Stimulated activated CD4-positive, alpha-beta T cell treated with anti-CD3 and anti-CD28 coated beads, Interleukin-1b, Interleukin-23, amount 100 ng/mL, for 1 hour (primary cell): ENCODE measurements around the gene MPZL3.

Source experiments
- DNase-seq, 2 donors: peaks; one replicate each; pipeline ENCODE4 v3.0.0-alpha.2; 2020; ENCODE audit warnings: low read depth in 2 of 2

MPZL3 gene

DNA sequence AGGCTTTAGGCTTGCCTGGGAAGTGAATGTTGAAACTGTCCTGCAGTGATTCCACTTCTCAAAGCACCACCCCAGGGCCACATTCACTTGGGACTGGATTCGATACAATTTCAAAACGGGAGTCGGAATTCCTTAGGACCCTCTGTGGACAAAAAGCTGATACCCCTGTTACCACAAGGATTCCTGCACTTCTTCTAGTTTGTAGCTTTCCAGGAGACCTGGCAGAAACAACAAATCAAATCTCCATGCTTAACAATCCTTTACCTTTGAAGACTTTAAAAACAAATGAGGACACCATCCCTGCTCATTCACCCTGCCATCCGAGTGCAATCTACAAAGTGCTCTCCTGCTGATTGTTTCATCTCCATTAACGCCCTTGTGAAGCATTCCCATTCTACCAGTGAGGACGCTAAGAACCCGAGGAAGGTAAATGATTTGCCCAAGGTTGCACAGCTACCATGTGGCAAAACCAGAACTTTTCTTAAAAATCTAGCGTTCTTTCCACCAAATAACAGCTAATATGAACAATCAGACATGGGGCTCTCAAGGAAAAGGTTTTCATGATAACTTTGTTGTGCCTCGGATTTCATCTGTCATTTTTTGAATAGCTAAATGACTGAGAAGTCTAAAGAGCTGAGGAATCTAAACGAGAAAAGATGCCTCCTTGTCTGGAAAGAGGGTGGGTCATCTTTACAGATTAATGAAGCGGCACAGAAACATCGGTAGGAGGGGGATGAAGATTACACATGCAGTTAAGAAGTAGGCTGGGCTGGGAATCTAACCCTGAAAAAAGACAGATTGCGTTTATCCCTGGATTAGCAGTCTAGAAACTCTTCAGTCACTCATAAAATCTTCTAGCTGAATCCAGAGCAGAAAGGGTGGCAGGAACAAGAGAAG, 12.7 kb upstream of the MPZL3 start:
- no peak for DNase-seq

DNA sequence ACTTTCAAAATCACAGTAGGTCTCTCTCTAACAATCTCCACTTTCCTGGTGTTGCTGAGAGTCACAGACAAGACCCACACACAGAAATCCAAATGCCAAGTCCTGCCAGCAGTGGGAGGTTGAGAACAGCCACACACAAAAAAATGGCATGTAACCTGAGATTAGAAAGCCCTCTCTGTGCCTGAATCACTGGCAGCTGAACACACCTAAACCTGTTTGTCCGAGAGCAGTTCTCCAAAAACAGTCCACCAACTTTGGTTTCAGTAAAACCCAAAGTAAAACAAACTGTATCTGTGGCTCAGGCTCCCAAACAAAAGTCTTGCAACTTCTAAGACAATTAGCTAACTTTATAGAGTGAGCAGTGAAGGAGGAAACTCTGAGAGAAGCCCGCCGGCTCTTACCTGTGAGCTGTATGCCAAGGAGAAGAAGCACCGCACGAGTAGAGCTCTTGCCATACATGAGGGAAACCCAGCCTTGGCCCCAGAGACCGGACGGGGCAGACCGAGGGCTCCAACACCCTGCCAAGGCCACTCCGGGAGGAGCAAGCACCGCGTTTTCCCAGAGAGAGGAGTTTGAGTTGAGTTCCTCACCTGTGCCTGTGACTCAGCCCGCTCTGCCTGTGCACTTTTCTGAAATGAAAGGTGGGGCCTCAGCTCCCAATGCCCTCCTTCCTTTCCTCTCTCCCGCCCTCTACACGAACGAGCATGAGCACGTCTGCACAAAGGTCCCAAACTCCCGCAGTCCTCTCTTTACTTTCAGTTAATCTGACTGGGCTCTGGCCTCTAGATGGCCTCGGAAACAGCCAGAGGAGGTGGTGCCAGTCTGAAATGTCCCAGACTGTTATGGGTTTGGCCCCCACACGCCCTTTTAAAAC, 11.8 kb upstream of the MPZL3 start, which contains the start of gene MPZL2:
MPZL2 (minus strand) TSS at position 603 of the 874 bp plus-strand sequence; CDS start at position 459, 144 bp downstream.
- DNase-seq, result no peak

DNA sequence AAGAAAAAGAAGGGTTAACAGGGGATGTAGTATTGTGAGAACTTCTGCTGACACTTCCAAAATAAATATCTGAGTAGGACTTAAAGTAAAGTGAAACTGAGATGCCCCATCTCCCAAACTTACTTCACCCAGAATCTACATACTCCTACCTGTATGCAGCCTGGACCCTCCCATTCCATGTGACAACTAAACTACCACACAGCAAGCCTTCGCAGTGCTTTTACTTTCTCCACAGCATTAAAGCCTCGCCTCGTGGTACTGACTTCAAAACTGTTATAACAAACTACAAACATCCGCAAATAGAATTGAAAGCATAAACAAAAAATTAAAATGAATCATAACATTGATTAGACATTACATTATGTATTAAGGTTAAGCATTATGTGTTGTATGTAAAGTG, 10.9 kb upstream of the MPZL3 start:
- no peak for DNase-seq

DNA sequence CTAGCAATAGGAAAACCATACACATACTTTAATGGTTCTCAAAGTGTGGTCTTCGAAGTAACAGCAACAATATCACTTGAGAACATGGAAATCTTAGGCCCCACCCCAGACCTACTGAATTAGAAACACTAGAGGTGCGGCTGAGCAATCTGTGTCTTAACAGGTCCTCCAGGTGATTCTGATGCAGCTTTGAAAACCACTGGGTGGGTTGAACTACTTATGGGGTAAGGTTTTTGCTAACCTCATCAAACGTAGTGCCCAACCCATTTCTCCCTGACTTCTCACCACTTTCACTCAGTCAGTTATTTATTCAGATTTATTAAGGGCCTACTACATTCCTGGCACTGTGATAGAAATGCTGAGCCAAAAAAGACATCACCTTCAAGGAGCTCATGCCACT, 8.2 kb upstream of the MPZL3 start:
- no peak for DNase-seq

DNA sequence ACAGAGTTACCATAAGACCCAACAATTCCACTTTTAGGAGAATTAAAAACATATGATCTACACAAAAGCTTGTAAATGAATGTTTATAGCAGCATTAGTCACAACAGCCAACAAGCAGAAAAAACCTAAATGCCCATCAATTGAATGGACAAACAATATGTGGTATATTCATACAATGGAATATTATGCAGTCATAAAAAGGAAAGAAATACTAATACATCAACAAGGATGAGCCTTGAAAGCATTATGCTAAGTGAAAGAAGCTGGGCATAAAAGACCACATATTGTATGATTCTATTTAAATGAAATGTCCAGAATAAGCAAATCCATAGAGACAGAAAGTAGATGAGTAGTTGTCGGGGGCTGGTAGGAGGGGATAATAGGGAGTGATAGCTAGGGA, 7.0 kb upstream of the MPZL3 start:
- no peak for DNase-seq

DNA sequence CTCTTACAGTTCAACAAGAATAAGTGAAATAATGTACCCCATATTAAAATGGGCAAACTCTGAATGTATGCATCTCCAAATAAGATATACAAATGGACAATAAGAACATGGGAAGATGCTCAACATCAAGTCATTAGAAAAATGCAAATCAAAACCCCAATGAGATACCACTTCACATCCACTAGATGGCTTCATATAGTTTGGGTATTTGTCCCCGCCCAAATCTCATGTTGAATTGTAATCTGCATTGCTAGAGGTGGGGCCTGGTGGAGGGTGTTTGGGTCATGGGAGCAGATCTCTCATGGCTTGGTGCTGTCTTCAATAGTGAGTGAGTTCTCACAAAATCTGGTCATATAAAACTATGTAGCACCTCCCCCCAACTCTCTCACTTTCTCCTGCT, 6.2 kb upstream of the MPZL3 start:
- DNase-seq, result no peak

DNA sequence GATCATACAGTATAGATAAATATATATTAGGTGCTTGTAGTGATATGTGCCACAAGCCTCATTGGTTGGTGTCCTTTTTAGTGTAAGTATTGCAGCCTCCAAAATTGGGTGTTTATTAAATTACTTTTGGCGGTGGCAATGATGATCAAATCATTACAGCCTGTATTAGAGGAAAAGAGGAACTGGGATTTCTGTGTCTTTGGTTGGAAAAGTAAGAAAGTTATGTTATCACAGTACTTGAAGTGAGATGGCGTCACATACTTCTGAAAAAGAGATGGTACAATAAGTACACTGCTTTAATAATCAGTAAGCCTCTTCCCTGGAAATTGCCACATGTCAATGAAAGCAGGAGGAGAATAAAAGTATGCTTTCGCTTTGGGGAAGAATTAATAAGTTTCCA, 523 bp upstream of the MPZL3 start:
- DNase-seq, result no peak

DNA sequence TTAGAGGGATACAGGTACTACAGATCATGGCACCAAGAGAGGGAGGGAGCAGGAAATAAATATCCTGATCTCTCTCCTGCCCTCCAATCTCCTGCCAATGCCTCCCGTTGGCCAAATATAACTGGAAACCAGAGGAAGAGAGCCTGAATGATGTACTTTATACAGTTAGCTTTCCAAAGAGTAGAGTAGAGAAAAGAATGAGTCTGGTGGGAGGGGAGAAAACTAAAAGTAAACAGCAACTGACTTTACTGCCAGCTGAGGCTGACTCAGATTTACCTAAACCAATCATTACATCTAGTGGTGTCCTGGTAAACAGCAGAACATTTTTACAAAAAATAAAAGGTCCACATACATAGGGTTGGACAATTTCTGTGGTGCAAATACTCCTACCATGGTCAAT, 5.1 kb downstream of the MPZL3 start:
- no peak for DNase-seq

DNA sequence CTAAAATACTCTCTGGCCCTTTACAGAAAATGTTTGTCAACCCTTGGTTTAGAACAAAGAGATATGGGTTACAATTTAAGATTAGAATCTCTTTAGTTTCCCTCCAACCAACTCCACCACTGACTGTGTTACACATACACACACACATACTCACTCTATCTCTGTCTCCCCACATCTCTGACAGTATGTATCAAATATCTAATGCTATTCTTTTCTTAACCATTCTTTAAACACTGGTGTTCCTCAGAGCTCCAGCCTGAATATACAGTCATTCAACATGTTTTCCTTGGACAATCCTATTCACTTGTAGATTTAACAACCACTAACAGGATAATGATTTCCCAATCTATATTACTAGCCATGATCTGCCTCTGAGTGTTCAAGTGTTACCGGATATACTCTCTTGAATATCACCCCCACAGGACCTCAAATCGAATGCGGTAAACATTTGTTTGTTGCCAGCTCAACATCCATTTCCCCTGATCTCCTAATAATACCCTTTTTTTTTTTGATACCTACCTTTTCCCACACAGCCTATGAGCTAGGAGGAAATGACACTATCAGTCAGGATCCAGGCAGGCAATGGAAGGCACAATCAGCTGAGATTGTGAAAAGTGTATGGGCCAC, 6.1 kb downstream of the MPZL3 start:
- DNase-seq, result no peak

DNA sequence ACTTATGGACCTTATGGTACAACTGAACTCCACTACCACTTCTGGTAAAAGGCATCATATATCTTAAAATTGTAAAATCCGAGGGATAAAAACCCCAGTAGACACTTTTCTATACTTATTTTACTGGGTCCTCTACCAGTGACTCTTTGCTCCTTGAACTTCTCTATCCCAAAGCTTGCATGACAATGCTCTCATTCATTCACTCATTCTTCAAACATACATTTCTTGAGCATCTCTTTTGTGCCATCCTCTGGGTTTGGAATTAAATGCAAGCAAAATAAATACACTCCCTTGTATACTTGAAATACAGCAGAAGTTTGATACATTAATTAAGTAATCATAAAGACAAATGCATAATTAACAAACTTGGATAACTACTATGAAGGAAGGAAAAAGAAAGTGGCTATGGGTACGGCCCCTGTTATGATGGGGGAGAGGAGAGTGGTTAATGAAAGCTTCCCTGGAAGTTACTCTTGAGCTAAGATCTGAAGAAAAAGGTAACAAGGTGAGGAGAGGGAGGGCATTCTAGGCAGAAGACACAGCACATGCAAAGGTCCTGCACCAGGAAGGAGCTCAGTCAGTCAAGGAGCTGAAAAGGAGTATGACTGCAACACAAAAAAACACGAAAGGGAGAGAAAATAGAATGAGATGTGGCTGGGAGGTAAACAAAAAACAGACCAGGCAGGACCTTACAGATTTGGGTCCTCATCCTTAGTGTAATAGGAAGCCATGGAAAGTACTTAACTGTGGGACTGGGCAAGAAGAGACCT, 8.0 kb downstream of the MPZL3 start:
- DNase-seq, result no peak

DNA sequence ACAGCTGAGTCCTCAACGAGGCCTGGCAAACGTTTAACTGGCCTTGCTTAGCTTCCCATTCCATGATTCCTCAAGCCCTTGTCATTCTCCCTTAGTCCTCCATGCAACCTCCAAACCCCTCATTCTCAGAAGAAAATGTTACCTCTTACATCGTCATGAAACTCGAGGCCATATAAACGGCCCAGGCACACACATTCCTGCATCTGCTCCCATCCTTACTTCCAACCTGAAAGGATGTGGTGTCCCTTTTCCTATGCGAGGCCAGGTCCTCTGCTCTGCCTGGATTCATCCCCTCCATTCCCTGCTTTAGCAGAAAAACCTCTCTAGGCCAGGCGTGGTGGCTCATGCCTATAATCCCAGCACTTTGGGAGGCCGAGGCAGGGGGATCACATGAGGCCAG, 9.0 kb downstream of the MPZL3 start:
- no peak for DNase-seq

DNA sequence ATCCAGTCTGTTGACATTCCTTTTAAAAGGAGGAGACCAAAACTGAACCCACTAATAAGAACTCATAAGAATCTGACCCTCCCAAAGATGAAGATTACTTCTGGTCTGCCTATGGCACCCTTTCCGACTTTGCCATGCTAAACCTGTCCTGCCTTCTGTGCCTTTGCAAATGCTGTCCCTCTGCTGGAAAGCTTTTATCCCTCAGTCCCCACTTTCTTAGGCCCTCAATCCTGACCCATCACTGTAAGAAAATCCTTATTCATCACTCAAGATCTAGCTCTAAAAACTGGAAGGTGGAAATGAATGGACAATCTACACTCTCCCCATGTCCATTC, 10.4 kb downstream of the MPZL3 start:
- DNase-seq, result no peak

DNA sequence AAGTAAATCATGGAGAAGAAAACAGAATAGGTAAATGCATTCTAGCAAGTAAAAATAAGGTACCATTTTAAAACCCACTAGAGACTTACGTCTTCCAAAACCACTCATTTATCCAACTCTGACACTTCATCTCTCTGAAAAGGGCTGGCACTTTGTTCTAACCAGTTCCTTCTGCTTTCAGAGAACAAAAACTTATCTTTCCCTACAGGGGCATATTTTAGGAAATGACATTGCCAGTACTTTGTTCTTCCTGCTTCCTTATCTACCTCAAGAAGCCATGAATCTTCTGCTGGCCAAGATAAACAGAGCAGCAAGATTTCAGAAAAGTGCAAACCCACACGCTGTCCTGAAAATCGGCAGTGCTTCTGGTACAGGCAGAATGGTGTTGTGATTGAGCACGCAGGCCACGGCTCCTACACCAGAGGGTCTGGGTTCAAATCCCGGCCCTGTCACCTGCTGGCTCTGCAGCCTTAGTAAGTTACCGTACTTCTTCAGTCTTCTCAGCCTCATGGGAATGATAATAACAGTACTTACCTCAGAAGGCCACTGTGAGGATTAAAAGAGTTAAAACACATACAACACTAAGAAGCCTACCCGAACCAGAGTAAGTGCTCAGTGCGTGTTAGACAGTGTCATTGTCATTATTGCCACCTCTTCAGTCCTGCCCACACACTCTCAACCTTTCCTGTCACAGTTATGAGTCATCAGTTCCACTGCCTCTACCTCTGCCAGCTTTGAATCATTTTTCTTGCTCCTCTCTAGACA, 11.0 kb downstream of the MPZL3 start:
- DNase-seq, result no peak

DNA sequence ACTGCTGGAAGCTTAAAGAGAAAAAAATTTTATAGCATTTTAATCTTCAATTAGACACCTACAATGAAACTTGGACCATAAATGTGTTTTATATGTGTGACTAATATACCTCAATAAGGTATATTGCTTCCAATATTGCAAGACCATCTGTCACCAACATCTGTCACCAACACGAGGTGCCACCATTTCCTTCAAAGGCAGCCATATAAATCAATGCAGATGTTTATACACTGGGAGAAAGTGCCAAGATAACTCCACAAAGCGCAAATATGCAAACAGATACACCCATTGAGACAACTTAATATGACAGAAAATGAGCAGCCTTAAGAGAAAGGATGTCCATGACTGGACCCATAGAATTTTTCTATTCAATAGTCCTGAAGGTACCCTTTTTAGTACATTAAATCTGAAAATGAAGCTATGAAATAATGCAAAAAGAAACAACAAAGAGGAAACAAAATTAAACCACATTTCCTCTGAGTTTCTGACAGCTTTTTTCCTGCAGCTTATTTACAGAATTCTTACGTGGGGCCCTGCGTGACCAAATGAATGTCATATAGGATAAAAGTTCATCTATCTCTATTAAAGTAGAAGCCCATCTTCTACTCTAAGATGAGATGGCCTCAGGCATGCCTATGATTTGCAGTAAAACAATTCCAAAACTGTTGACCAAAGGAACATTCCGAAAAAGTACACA, 12.5 kb downstream of the MPZL3 start:
- DNase-seq, result no peak

DNA sequence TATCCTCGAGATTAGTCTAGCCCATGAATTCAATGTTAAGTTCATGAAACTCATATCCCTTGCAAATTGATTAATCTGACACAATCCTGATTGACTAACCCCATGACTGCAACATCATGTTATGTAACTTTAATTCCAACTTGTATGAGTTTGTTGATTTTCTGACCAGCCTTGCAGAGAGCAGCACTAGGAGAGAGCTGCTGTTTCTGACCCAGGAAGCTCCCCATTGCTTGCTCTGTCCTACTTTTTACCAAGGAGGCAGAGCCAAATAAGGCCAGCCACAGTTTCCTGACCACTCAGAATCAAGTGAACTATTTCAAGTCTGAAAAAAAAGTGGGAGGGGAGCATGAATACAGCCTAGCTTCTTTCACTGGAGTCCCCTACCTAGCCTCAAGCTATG, 13.2 kb downstream of the MPZL3 start:
- DNase-seq, result no peak

DNA sequence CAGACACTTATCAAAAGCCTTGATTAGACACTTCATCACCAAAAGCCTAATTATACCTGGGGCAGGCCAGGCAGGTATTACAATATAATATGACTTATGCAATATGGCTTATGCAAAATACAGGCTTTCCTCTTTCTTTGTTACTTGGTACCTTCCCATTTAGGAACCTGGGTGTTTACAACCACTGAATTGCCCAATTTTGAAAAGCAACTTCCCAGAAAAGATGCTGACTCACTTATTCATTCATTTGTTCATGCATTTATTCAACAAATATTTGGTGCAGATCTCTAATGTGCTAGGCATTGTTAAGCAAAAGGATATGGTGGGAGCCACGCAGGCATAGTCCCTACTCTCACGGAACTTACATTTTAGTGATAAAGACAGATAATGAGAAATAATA, 13.7 kb downstream of the MPZL3 start:
- no peak for DNase-seq

DNA sequence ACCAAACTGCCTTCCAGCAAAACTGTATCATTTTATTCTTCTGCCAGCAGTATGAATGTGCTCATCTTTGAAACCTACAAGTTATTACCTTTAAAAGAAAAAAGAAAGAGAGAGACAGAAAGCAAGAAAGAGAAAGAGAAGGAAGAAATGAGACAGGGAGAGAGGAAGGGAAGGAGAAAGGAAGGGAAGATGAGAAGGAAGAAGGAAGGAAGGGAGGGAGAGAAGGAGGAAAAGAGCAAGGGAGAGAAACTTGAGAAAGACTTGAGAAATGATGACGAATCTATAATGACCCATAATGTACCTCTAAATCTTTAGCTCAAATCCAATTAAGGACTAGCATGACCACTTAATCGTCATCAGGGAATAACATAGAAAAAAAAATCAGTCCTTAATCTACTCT, 16.0 kb downstream of the MPZL3 start:
- DNase-seq, result no peak

DNA sequence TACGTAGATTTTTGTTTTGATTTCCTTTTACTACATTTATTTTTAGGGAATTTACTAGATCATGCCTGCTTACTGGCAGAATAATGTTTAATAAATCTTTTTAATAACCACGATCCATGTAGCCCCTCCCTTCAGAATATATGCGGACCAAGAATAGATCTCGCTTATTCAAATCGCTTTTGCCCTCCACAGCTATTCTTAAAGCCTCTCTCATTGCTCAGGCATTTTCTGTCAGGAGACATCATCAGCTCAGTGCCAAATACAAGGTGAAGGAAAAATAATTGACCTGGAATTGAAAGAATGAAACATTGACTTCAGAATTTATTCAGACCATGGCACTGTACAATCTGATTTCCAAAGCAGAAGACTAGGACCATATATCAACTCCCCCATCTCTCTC, 17.3 kb downstream of the MPZL3 start:
- no peak for DNase-seq

DNA sequence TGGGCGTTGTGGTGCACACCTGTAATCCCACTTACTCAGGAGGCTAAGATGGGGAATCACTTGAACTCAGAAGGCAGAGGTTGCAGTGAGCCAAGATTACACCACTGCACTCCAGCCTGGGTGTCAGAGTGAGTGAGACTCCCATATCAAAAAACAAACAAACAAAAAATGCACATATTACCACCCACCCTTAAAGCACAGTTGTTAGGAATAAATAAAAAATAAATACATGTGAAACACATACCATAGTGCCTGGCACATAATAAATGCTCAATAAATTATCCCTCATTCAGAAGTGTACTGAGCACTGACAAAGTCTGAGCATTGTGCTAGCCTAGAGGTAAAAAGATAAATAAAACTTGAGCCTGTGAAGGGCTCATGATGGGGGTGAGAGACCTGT, 18.3 kb downstream of the MPZL3 start:
- no peak for DNase-seq

DNA sequence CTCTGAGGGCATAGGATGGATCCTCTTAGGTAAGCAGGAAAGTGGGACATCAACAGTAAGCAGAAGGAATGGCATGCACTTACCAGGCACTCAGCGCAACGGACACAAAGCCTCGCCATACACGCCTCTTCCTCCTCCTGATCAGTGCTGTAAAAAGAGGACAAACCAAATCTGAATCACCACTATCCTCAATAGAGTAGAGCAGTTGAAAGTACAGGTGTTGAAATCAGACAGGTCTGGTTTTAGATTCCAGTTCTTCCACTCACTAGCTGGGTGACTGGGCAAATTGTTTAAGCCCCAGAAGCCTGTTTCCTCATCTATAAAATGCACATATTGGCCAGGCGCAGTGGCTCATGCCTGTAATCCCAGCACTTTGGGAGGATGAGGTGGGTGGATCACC, 18.8 kb downstream of the MPZL3 start:
- no peak for DNase-seq
